GM18502 (cell line): ENCODE measurements around the gene RPL31.

Experiments used
- ATAC-seq: cut with Tn5 transposase; IDR thresholded peaks from one replicate; pipeline ENCODE4 v1.9.1; 2021; ENCODE audit warnings: mild to moderate bottlenecking; ENCODE audit not compliant: unreplicated experiment, poor library complexity

RPL31 gene

GRCh38 chr2:101001691-101002561 lies at the start of gene RPL31:
RPL31 (plus strand) TSS chr2:101002289; CDS start chr2:101002702, 413 bp downstream.
- ATAC-seq: peak; percentile 95

GRCh38 chr2:100952512-100952911 lies 49.6 kb upstream of the RPL31 start:
- ATAC-seq: no peak

- no peak for ATAC-seq
These were observed 48.6 kb upstream of the RPL31 start for GRCh38 chr2:100953406-100954043.

- no peak for ATAC-seq
These were observed 48.1 kb upstream of the RPL31 start for GRCh38 chr2:100954044-100954420.

GRCh38 chr2:100955226-100955625 lies 46.9 kb upstream of the RPL31 start:
- ATAC-seq: no peak

GRCh38 chr2:100956081-100956480 lies 46.0 kb upstream of the RPL31 start:
- ATAC-seq: no peak

GRCh38 chr2:100957996-100958653 lies 44.0 kb upstream of the RPL31 start:
- ATAC-seq: no peak

- no peak for ATAC-seq
These were observed 42.7 kb upstream of the RPL31 start for GRCh38 chr2:100959225-100959880.

GRCh38 chr2:100960688-100961087 lies 41.4 kb upstream of the RPL31 start:
- no peak for ATAC-seq

- ATAC-seq: no peak
These were observed 39.6 kb upstream of the RPL31 start for GRCh38 chr2:100962366-100963025.

- no peak for ATAC-seq
These were observed 39.1 kb upstream of the RPL31 start for GRCh38 chr2:100963026-100963375.

GRCh38 chr2:100964222-100964621 lies 37.9 kb upstream of the RPL31 start:
- no peak for ATAC-seq

GRCh38 chr2:100964681-100965169 lies 37.4 kb upstream of the RPL31 start:
- ATAC-seq: no peak

- ATAC-seq: no peak
These were observed 36.5 kb upstream of the RPL31 start for GRCh38 chr2:100965596-100965995.

- ATAC-seq: no peak
These were observed 34.4 kb upstream of the RPL31 start for GRCh38 chr2:100967716-100968115.

- ATAC-seq: no peak
These were observed 33.6 kb upstream of the RPL31 start for GRCh38 chr2:100968146-100969145.

- no peak for ATAC-seq
These were observed 32.1 kb upstream of the RPL31 start for GRCh38 chr2:100969998-100970397.

GRCh38 chr2:100971221-100971620 lies 30.9 kb upstream of the RPL31 start:
- no peak for ATAC-seq

- ATAC-seq: no peak
These were observed 29.6 kb upstream of the RPL31 start for GRCh38 chr2:100972452-100972851.
